ENCODE data around the gene CPTP.

CPTP gene

DNA sequence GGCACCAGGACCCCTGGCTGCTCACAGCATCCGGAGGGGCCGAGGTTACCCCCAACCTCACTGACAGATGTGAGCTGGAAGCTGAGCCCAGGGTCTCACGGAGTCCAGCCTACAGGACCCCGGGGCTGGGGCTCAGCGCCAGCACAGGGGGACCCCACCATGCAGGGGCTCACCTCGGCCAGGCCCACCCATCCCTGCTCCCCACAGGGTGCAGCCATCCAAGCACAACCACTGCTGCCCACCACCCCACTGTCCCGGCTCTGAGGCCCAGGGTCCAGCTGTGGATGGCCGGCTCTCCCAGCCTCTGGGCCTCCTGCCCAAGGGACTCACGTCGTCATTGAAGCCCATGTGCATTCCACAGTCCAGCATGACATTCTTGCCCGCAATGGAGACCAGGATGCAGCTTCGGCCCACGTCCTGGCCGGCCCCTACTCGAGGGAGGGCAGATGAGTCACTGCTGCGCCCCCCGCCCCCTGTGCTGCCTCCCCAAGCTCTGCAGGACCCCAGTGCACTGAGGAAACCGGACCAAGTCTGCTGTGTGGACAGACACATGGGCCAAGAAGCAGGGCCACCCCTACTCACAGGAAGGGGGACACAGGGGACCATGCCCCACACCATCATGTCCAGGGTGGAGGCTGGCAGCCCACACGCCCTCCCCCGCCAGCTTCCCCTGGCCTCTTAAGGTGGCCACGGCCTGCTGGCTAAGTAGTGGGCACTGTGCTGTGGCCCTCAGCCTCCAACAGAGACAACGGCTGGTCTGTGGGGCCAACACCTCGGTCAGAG lies 3.7 kb upstream of the CPTP start:
- DNase-seq = no peak

DNA sequence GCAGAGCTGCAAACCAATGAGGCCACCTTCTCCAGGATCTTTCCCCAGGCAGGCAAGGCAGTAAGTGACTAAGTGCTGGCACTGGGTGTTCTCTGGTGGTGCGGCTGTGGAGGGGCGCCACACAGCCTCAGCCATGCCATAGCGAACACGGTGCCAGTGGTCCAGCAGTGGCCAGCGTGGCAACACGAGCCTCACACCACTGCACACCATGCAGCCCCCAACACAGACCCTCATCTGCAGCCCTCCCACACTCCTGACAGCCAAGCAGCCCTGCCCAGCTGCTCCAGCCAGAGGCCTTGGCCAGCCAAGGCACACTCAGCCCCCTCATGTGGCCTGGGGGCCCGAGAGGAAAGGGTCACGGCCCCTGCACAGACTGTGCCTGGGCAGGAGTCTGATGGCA lies 3.1 kb upstream of the CPTP start:
- no peak for DNase-seq

DNA sequence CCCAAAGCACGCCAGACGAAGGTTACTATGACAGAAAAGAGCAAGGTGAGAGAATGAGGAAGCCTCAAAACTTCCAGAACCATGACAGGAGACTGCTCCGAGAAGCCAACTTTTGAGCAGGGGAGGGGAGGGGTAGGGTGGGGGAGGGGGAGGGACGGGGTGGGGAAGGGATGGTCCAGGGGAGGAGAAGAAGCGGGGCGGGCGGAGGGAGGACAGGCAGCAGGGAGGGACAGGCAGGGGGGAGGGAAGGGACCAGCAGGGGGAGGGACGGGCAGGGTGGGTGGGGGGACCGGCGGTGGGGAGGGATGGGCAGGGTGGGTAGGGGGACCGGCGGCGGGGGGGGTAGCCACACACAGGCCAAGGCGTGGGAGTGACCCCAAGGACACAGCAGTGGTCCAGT lies 2.2 kb upstream of the CPTP start:
- DNase-seq = no peak

DNA sequence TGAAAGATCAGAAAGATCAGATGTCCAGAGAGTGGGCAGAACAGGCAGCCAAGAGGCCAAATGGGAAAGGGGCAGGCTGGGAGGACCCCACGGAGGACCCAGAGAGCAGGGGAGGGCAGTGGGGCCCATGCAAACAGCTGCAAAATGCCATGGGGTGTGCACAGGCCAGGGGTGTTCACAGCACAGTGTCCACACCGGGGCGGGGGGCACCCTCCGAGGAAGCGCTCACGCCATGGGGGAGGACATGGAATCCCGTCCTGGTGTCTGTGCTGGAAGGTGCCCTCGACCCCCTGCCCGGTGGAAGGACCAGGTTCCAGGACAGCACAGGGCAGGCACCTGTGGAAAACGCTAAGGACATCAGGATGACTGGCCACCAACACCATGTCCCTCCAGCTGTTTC lies 1.6 kb upstream of the CPTP start:
- DNase-seq = no peak

DNA sequence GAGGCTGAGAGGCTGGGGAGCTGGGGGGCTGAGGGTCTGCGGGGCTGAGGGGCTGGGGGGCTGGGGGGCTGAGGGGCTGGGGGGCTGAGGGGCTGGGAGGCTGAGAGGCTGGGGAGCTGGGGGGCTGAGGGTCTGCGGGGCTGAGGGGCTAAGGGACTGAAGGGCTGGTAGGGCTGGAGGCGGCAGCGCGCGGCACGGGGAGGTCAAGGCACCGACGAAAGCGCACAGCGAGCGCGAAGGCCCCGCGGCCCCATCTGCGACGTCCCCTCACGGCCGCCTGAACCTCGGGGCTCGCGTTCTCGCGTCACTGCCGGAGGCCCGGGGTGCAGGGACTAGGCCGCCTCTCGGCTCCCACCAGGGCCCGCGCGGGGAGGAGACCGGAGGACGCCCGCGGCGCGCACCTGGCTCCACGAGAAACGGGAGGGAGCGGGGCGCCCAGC lies 498 bp upstream of the CPTP start:
- no peak for DNase-seq

DNA sequence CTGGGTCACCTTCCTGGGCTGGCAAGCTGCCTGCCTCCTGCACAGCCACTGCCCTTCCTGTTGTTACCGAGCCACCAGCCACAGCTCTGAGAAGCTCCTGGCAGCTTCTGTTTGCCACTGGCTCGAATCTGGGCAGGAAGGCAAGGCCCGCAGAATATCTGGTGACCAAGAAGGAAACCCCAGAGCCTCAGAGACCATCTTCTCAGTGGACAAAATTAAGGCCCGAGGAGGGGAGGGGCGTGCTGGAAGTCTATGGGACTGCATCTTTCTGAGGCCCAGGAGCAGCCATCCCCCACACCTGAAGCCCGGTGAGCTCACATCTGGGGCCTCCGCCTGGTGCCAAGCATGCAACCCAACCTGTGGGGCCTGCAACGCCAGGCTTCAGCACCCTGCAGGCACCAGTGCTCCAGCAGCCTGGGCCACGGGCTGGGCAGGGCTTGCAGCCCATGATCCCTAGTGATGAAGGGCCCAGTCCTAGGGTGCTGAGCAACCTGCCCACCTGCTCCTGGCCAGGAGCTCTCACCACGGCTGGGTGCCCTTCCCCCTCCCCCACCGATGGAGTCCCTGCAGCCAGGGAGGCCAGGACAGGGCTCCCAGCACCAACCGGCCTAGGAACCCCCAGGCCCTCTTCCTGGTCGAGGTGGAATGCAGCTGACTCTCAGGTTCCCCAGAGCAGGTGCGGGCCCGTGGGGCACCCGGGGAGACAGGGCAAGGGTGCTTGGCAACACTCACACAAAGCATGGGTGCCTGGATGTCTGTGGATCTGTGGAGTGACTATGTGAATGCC lies 879 bp downstream of the CPTP start:
- DNase-seq = no peak

DNA sequence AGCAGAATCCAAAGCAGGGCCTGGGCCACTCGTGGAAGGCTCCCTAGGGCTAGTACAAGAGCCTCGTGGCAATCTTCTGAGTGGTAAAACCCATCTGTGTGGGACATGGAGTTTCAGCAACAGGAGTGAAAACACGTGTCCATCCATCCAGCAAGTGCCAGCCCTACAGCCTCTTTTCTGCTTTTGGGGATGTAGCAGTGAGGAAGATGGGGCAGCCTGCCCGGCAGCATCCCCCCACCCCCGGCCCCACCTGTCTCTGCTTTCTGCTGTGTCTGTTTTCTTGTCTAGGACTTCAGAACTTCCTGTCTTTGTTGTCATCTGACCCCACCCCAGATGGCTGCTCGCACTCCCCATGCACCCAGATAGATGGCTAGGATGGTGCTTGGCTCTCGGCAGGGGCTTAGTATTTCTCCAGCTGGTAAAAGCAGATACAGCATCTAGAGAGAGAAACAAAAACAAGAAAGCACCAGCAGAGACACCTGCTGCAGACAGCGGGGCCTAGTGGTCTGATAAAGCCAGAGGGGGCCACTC lies 1.5 kb downstream of the CPTP start:
- DNase-seq = no peak

DNA sequence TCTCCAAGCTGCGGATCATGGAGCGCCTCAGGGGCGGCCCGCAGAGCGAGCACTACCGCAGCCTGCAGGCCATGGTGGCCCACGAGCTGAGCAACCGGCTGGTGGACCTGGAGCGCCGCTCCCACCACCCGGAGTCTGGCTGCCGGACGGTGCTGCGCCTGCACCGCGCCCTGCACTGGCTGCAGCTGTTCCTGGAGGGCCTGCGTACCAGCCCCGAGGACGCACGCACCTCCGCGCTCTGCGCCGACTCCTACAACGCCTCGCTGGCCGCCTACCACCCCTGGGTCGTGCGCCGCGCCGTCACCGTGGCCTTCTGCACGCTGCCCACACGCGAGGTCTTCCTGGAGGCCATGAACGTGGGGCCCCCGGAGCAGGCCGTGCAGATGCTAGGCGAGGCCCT lies 2.7 kb downstream of the CPTP start:
- no peak for DNase-seq

DNA sequence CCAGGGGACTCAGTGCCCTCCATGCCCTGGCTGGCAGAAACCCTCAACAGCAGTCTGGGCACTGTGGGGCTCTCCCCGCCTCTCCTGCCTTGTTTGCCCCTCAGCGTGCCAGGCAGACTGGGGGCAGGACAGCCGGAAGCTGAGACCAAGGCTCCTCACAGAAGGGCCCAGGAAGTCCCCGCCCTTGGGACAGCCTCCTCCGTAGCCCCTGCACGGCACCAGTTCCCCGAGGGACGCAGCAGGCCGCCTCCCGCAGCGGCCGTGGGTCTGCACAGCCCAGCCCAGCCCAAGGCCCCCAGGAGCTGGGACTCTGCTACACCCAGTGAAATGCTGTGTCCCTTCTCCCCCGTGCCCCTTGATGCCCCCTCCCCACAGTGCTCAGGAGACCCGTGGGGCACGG lies 3.7 kb downstream of the CPTP start:
- no peak for DNase-seq

DNA sequence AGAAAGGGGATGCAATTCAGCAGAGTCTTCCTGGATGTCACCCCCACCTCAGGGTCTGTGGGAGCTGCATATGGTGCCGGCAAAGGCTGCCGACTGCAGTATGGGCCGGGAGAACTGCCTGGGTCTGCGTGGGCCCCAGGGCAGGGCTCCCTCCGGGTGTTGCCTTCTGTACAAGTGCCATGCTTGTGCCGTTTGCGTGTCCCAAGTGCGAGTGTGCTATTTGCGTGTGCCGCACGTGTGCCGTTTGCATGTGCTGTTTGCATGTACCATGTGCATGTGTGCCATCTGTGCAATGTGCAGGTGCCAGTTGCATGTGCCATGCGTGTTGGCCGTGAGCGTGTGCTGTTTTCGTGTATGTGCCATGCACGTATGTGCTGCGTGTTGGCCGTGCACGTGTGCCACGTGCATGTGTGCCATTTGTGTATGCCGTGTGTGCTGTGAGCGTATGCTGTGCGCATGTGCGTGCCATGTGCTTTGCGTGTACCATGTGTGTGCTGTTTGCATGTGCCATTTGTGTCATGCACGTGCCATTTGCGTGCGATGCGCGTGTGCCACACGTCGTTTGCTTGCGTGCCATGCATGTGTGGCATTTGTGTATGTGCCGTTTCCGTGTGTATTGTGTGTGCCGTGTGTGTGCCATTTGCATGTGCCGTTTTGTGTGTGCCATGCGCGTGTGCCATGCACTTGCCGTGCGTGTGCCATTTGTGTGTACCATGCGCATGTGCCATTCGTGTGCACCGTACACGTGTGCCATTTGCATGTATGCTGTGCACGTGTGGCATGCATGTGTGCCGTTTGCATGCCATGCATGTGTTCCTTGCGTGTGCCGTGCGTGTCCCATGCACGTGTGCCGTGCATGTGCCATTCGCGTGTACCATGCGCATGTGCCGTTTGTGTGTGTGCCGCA lies 5.0 kb downstream of the CPTP start:
- no peak for DNase-seq

DNA sequence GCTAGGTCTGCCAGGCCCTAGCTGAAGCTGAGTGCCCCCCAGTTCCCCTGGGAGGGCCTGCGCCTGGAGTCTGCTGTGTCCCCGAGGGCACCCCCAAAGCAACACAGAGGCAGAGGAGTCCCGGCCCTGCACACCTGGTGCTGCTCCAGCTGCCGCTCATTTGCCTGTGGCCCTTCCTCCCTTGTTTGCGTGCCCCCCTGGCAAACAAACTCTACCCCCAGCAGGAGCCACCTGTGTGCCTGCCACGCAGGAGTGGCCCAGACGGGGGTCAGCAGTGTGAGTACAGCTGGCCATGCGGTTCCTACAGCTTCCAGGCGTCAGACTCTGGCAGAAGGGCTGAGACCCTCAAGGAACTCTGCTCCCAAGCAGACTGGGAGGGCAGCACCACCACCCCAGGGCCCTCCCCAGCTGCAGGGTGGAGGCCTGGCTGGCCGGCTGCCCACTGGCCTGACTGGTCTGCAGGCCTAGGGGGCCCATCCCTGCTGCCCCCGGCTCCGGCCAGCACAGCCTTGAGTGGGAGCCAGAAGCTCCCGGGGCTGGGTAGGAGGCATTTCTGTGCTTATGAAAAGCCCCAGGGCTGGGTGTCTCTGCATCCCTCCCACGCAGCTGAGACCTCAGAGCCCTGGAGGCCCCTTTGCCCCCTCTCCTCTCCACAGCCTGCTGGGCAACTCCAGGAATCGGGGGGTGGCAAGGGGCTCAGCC lies 5.9 kb downstream of the CPTP start:
- DNase-seq = no peak

DNA sequence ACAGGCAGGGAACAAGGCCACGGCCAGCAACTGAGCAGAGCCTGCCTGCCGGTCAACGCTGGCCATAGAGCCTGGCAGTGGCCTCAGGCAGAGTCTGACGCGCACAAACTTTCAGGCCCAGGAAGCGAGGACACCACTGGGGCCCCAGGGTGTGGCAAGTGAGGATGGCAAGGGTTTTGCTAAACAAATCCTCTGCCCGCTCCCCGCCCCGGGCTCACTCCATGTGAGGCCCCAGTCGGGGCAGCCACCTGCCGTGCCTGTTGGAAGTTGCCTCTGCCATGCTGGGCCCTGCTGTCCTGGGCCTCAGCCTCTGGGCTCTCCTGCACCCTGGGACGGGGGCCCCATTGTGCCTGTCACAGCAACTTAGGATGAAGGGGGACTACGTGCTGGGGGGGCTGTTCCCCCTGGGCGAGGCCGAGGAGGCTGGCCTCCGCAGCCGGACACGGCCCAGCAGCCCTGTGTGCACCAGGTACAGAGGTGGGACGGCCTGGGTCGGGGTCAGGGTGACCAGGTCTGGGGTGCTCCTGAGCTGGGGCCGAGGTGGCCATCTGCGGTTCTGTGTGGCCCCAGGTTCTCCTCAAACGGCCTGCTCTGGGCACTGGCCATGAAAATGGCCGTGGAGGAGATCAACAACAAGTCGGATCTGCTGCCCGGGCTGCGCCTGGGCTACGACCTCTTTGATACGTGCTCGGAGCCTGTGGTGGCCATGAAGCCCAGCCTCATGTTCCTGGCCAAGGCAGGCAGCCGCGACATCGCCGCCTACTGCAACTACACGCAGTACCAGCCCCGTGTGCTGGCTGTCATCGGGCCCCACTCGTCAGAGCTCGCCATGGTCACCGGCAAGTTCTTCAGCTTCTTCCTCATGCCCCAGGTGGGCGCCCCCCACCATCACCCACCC lies 6.7 kb downstream of the CPTP start, which contains the start of gene TAS1R3:
TSS of gene TAS1R3 (plus strand) at position 213 of the 898 bp plus-strand sequence. CDS start at position 279, 66 bp downstream.
- no peak for DNase-seq

DNA sequence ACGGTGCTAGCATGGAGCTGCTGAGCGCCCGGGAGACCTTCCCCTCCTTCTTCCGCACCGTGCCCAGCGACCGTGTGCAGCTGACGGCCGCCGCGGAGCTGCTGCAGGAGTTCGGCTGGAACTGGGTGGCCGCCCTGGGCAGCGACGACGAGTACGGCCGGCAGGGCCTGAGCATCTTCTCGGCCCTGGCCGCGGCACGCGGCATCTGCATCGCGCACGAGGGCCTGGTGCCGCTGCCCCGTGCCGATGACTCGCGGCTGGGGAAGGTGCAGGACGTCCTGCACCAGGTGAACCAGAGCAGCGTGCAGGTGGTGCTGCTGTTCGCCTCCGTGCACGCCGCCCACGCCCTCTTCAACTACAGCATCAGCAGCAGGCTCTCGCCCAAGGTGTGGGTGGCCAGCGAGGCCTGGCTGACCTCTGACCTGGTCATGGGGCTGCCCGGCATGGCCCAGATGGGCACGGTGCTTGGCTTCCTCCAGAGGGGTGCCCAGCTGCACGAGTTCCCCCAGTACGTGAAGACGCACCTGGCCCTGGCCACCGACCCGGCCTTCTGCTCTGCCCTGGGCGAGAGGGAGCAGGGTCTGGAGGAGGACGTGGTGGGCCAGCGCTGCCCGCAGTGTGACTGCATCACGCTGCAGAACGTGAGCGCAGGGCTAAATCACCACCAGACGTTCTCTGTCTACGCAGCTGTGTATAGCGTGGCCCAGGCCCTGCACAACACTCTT lies 7.6 kb downstream of the CPTP start:
- DNase-seq = no peak

DNA sequence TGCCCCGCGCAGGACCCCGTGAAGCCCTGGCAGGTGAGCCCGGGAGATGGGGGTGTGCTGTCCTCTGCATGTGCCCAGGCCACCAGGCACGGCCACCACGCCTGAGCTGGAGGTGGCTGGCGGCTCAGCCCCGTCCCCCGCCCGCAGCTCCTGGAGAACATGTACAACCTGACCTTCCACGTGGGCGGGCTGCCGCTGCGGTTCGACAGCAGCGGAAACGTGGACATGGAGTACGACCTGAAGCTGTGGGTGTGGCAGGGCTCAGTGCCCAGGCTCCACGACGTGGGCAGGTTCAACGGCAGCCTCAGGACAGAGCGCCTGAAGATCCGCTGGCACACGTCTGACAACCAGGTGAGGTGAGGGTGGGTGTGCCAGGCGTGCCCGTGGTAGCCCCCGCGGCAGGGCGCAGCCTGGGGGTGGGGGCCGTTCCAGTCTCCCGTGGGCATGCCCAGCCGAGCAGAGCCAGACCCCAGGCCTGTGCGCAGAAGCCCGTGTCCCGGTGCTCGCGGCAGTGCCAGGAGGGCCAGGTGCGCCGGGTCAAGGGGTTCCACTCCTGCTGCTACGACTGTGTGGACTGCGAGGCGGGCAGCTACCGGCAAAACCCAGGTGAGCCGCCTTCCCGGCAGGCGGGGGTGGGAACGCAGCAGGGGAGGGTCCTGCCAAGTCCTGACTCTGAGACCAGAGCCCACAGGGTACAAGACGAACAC lies 8.3 kb downstream of the CPTP start:
- DNase-seq = no peak

DNA sequence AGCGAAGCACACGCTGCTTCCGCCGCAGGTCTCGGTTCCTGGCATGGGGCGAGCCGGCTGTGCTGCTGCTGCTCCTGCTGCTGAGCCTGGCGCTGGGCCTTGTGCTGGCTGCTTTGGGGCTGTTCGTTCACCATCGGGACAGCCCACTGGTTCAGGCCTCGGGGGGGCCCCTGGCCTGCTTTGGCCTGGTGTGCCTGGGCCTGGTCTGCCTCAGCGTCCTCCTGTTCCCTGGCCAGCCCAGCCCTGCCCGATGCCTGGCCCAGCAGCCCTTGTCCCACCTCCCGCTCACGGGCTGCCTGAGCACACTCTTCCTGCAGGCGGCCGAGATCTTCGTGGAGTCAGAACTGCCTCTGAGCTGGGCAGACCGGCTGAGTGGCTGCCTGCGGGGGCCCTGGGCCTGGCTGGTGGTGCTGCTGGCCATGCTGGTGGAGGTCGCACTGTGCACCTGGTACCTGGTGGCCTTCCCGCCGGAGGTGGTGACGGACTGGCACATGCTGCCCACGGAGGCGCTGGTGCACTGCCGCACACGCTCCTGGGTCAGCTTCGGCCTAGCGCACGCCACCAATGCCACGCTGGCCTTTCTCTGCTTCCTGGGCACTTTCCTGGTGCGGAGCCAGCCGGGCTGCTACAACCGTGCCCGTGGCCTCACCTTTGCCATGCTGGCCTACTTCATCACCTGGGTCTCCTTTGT lies 9.1 kb downstream of the CPTP start:
- no peak for DNase-seq

DNA sequence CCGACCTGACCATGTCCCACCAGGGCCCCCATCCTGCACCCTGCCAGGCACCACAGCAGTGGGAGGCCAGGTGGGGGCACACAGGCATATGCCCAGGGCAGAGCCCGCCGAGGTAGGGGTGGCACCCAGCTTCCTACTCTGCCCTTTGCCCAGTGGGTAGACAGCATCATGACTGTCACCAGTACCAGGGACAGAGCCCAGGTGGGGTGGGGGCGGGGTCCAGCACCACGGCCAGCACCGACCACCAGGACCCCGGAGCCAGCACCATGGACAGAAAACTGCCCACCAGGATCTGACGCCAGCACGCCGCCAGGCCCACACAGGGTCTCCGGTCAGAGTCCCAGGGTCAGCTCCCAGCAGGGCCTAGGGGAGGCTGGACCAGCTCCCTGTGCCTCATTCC lies 10.2 kb downstream of the CPTP start:
- no peak for DNase-seq

DNA sequence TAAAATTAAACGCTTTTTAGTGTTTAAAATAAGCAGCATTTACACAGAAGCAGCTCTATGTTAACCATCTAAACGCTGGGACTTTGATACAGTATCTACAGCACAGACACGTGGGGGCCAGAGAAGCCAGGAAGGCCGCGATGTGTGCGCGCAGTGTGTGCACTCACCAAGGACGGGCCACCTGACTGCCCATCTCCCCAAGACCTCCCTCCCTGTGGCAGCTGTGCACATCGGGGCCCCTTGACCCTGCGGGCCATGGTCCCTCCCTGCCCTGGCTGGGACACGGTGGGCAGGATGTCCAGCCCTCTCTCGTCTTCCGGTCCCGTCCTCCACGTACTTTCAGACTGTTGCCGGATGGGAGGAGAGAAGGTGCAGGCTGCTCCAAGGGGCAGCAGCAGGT lies 10.7 kb downstream of the CPTP start:
- no peak for DNase-seq

DNA sequence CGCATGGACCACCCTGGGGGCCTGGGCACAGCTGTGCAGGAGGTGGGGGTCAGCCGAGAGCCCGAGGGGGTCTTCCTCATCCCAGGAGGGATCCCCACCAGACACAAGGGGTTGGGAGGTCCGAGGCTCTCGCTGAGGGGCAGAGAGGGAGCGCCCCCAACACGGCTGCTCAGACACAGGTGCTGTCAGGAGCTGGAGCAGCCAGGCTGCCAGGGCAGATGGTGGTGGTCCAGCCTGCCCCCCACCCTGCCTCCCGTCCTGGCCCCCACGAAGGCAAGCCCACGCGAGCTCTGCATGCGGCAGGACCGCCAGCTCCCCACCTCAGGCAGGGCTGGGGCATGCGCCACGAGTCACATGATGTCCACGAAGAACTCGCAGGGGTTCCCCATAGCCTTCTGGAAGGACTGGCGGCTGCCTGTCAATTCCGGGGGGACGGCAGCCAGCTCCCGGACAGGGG lies 11.2 kb downstream of the CPTP start:
- DNase-seq = no peak

DNA sequence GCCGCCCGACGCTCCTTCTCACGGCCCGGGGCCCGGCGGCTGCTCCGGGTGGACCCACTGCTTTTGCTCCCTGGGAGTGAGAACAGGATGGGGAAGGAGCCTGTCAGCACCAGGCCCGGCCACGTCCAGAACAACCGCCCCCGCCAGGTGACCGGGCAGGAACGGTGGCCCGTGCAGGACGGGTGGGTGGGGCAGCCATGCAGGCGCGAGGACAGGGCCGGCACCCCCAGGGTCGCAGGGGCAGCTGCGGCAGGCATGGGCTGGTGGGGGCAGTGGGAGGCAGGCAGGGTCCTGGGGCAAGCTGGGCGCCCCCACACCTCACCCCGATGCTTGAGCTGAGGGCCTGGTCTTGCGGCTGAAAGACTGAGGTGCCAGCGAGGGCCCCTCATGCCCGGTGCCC lies 11.8 kb downstream of the CPTP start:
- DNase-seq = no peak
